Activated CD4-positive, alpha-beta T cell treated with anti-CD3 and anti-CD28 coated beads, Interleukin-2, amount 50 U/mL, for 24 hours (primary cell): ENCODE measurements around the gene FAM219A.
A peak's percentile ranks its signal among the peaks of the same experiment; 100 is the strongest.
"Not testable (repeated sequence)": the region's sequence is repeated elsewhere in the genome, so short reads cannot be mapped to it uniquely, and the experiment has no call there.

Experiments used
- DNase-seq, 2 donors: peaks; one replicate each; pipeline ENCODE4 v3.0.0-alpha.2; 2020; ENCODE audit warnings: low read depth in 1 of 2, low spot score in 1 of 2

FAM219A gene

GRCh38 chr9:34378376-34379060 is 79.9 kb downstream of the FAM219A start:
- no peak for DNase-seq

GRCh38 chr9:34377404-34377746 is 81.0 kb downstream of the FAM219A start:
- DNase-seq: no peak

- peak; percentile 86 to 94 for DNase-seq
Observed at GRCh38 chr9:34376596-34377403, 81.6 kb downstream of the FAM219A start, which contains the start of gene MYORG. Gene MYORG, minus strand, starts transcription at chr9:34376898. Its CDS starts 3,955 bp downstream, at chr9:34372943.

DNA sequence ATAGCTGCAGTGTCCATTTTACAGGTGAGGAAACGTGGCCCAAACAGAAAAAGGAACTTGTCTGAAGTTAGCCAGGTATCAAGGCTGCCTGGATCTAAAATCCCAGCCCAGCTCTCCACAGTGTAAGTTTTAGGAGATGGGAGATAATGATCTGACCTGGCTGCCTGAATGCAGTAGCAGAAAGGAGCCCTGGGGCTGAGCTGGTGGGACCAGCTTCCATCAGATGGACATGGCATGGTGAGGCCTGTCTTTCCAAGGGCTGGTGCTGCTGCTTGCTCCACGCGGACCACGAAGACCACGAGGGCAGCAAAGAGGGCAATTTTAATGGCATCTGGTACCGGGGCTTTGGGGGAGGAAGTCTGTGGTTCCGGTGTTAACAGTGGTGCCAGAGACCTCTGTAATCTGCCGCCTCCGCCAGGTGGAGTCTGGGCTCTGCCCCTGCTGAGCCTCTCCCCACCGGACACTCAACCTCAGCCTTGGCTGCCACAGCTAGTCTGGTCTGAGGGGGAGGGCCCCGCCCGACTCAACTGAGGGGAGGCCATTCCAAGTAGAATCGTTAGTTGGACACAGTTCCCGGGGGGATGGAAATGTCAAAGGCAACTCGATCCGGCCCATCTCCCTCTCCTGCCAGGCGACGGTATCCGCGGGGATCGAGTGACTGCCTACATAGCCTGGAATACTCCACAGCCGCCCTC is 82.3 kb downstream of the FAM219A start:
- no peak for DNase-seq

- DNase-seq: no peak
Observed at GRCh38 chr9:34374905-34375552, 83.3 kb downstream of the FAM219A start.

- no peak for DNase-seq
Observed at GRCh38 chr9:34374339-34374738, 84.0 kb downstream of the FAM219A start.

DNA sequence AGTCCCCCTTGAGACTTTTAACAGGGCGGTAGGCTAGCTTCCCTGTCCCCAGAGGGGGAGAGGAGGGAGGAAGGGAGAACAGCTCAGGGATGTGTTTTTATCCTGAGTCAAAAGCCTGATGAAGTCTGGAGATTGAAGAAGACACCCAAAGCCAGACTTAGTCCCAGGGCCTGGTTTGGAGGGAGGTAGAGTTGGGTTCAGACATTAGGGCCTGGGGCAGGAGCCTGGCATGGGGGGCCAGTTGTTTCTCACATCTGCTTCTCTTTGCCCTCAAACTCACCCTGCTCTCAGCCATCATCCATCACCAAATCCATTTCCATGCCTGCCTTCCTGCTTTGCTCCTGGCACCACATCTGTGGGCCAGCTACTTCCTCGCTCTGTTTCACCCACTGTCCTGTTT is 84.6 kb downstream of the FAM219A start:
- no peak for DNase-seq

DNA sequence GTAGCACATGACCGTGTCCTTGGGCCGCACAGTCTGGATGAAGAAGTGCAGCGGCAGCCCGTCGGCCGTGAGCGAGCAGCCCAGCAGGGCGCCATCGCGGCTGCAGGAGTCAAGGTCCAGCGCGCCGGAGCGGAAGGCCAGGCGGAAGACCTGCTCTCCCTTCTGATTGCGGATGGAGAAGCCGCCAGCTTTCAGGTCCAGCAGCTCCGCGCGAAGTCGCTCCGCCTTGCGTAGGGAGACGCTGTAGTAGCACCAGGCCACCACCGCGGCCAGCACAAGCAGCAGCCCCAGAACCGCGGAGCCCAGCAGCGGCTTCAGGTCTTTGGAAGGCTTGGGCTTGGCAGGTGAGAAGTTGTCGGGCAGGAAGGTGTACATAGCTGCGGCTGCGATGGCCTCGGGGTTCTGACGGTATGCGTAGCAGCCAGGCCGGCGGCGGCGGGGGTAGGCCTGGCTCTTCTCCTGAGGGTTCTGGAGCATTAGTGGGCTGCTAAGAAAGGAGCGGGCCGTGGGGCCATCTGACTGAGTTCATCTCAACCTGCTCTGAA is 85.8 kb downstream of the FAM219A start:
- DNase-seq: no peak

DNA sequence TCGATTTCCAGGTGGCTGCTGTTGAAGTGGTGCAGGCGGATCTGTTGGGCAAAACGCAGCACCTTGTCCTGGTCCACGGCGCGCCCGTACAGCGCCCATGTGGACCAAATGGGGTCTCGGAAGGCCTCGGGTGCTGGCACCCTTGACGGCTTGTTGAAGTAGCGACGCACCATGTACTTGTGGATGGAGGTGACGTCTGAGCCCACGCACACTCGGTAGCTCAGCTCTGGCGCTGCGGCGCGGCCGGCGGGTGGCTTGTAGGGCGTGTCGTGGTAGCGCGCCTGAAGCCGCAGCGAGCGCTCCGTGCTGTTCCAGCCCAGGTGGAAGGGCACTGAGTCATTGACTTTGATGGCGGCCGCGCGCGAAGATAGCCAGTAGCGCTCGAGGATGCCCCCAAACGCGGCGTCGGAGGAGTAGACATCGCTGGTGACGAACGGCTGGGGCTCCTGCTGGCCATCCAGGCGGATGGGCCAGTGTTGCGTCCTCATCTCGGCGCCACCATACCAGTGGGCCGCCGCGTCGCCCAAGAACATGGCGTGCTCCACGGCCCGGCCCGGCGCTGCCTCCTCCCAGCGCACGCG is 86.4 kb downstream of the FAM219A start:
- no peak for DNase-seq

GRCh38 chr9:34370970-34371880 is 87.1 kb downstream of the FAM219A start:
- DNase-seq: no peak

- DNase-seq: no peak
Observed at GRCh38 chr9:34370335-34370969, 87.9 kb downstream of the FAM219A start.

- no peak for DNase-seq
Observed at GRCh38 chr9:34369636-34370035, 88.7 kb downstream of the FAM219A start.

DNA sequence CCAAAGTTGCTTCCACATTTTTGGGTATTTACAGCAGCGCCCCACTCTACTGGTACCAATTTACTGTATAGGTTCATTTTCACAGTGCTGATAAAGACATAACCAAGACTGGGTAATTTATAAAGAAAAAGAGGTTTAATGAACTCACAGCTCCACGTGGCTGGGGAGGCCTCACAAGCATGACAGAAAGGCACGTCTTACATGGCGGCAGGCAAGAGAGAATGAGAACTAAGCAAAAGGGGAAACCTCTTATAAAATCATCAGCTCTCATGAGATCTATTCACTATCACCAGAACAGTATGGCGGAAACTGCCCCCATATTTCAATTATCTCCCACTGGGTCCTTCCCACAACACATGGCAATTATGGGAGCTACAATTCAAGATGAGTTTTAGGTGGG is 89.6 kb downstream of the FAM219A start:
- DNase-seq: not testable (repeated sequence)

DNA sequence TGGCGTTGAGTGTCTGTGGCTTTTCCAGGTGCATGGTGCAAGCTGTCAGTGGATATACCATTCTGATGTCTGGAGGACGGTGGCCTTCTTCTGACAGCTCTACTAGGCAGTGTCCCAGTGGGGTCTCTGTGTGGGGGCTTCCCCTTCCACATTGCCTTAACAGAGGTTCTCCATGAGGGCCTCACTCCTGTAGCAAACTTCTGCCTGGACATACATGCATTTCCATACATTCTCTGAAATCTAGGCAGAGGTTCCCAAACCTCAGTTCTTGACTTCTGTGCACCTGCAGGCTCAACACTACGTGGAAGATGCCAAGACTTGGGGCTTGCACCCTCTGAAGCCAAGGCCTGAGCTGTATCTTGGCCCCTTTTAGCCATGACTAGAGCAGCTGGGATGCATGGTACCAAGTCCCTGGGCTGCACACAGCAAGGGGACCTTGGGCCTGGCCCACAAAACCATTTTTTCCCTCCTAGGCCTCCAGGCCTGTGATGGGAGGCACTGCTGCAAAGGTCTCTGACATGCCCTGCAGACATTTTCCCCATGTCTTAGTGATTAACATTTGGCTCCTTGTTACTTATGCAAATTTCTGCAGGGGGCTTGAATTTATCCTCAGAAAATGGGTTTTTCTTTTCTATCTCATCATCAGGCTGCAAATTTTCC is 90.5 kb downstream of the FAM219A start:
- not testable (repeated sequence) for DNase-seq

- no peak for DNase-seq
Observed at GRCh38 chr9:34366365-34366764, 92.0 kb downstream of the FAM219A start.

DNA sequence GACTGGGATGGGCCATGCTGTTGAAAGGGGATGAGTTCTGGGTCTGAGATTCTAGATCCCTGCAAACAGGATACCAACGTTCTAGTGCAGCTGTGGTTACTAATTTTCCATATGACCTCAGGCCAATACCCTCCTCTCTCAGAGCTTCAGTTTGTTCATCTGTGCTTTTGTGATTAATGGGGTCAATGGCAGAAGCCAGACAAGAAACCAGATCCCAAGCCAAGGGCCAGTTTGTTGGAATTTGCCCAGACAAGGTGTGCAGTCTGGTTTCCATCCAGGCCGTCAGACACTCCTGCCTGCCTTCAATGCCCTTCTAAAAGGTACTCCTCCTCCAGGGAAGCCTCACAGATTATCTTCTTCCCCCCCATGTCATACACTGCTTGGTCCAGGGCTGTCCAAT is 93.1 kb downstream of the FAM219A start:
- DNase-seq: no peak

DNA sequence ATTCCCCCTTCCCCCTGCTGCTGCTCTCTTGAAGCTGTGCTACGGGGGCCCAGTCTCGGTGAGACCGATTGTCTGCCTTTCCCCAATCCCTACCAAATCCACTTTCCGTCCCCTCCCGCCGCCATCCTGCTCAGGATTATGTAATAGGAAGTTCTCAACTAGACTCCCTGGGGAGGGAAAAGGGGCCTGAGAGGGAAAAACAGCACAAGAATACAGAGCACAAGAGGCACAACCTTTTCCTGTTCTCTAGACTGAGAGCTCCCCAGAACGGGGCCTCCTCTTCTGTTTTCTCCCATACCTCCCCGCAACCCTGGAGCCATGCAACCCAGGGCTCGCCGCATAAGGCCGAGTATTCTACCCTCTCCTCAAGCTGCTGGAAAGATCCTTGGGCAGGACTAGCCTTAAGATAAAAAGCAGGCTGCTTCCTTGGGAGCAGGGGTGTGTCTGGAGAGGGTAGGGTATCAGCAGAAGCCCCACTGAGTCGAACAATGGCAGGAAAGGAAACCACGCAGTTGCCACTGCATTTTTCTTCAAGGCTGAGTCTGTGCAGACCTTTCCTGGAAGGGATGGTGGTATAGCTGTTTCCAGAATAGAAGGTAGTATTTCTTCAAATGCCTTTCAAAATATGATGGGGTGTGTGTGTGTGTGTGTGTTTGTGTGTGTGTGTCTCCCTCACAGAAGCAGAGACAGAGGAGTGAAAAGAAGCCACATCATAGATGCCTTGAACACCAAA is 94.6 kb downstream of the FAM219A start:
- no peak for DNase-seq

DNA sequence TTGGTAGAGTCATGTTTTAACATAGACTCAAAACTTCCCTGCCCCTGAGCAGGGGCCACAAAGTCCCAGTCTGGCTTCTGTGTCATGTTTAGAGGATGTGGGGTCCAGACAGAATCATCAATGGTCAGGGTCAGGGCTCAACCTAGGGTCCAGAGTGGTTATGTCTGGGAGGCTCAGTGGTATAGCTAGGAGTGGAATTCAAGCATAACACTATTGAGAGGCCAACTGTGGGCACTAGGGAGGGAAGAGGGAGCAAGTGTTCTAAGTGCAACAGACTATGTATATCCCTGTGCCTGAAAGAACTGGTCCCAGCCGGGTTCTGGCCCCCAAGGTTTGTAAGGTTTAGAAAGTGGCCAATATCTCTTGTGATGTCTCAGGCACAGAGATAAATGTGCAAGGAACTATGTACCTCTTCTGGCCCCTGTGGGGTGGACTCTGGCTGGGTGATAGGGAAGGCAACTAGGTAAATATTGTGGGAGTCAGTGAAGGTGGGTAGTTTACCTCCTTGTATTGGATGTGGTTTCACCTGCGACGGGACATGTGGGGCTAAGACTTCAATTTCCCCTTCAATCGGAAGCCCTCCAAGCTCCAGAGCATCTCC is 95.7 kb downstream of the FAM219A start:
- no peak for DNase-seq
